ENCODE results near the gene PRM1.
A peak's percentile ranks its signal among the peaks of the same experiment; 100 is the strongest.
"Not testable (repeated sequence)": the region's sequence is repeated elsewhere in the genome, so short reads cannot be mapped to it uniquely, and the experiment has no call there.

Gene PRM1

GRCh38 chr16:11313493-11314308 is 32.6 kb upstream of the PRM1 start:
- DNase-seq: no peak

- DNase-seq: no peak
These were observed 31.8 kb upstream of the PRM1 start for GRCh38 chr16:11312718-11313492.

- DNase-seq: no peak
These were observed 29.9 kb upstream of the PRM1 start for GRCh38 chr16:11310997-11311561.

- no peak for DNase-seq
These were observed 29.5 kb upstream of the PRM1 start for GRCh38 chr16:11310634-11310977.

GRCh38 chr16:11309895-11310633 is 28.9 kb upstream of the PRM1 start:
- no peak for DNase-seq

GRCh38 chr16:11308493-11309283 is 27.6 kb upstream of the PRM1 start:
- DNase-seq: no peak

- DNase-seq: no peak
These were observed 26.7 kb upstream of the PRM1 start for GRCh38 chr16:11307639-11308492.

- DNase-seq: no peak
These were observed 26.0 kb upstream of the PRM1 start for GRCh38 chr16:11306997-11307638.

GRCh38 chr16:11306381-11306780 is 25.3 kb upstream of the PRM1 start:
- DNase-seq: no peak

- DNase-seq: no peak
These were observed 22.4 kb upstream of the PRM1 start for GRCh38 chr16:11303405-11304138.

GRCh38 chr16:11302977-11303376 is 21.8 kb upstream of the PRM1 start:
- no peak for DNase-seq

- DNase-seq: no peak
These were observed 20.7 kb upstream of the PRM1 start for GRCh38 chr16:11301645-11302501.

GRCh38 chr16:11300560-11300892 is 19.4 kb upstream of the PRM1 start:
- DNase-seq: no peak

- no peak for DNase-seq
These were observed 18.9 kb upstream of the PRM1 start for GRCh38 chr16:11299865-11300559.

GRCh38 chr16:11298950-11299547 is 17.9 kb upstream of the PRM1 start:
- DNase-seq: not testable (repeated sequence)

GRCh38 chr16:11298143-11298900 is 17.2 kb upstream of the PRM1 start:
- no peak for DNase-seq

- DNase-seq: peak; percentile 78
These were observed 16.5 kb upstream of the PRM1 start for GRCh38 chr16:11297492-11298142.

All from NCI-H2107 (cell line).